Measurements from ENCODE around the gene ASIC3. TPM values are rescaled to one million over a fixed set of nuclear protein-coding genes. Genes with fewer than 3 reads are reported as not detected.
A peak's percentile ranks its signal among the peaks of the same experiment; 100 is the strongest.

Gene ASIC3
- total and polyA plus RNA-seq, 9 donors: 1.0 to 9.4 (median 3.8) TPM

GRCh38 chr7:151061213-151062110 is 13.1 kb downstream of the ASIC3 start:
- peaks cover 25% of the 10 kb centered on the region for H3K4me1 ChIP-seq (ENCODE audit: insufficient read depth)
- H3K4me3 ChIP-seq: peak overlapping the region; percentile 81
- no peaks in the 10 kb centered on the region for H3K9me3 ChIP-seq
- H3K27ac ChIP-seq: peak overlapping the region; percentile 27 to 55
- no peak for TF ChIP-seq EP300 (IDR thresholded peaks at IDR 0.05)
- TF ChIP-seq CTCF (IDR thresholded peaks at IDR 0.05): no peak
- no peak for TF ChIP-seq POLR2A (IDR thresholded peaks at IDR 0.05)
- DNase-seq: peak in 3 of 5 donors; percentile 50 to 67 (median 66)
- intact Hi-C loops (cut with DNase I): loop anchor here in 1 of 4 donors (2.0 kb wide), 1 partner anchor 21 kb away; the partner anchor contains the start of gene TMUB1
- no peaks in the 10 kb centered on the region for H3K36me3 ChIP-seq
- H3K27me3 ChIP-seq: no peaks in the 10 kb centered on the region
- 34 to 43% (median 35%) methylated on average over 33 of the region's 33 CpGs for WGBS, 3 donors

- DNase-seq: no peak
- Histone ChIP-seq H3K27ac (peak overlapping the region in 1 of 2 donors; percentile 27), H3K9me3 (no peaks in the 10 kb centered on the region), H3K27me3 (no peaks in the 10 kb centered on the region), H3K4me3 (no peak overlapping the region), H3K36me3 (no peaks in the 10 kb centered on the region), H3K4me1 (ENCODE audit: insufficient read depth) (peaks cover 24% of the 10 kb centered on the region)
- 49 to 71% (median 54%) methylated on average over 11 of the region's 11 CpGs for WGBS, 3 donors
- no peak for TF ChIP-seq CTCF (IDR thresholded peaks at IDR 0.05)
- TF ChIP-seq POLR2A (IDR thresholded peaks at IDR 0.05): no peak
- TF ChIP-seq EP300 (IDR thresholded peaks at IDR 0.05): no peak
- intact Hi-C loops (cut with DNase I): no loop called here
Measured at GRCh38 chr7:151062111-151062398, 13.7 kb downstream of the ASIC3 start.

GRCh38 chr7:151062399-151063211 is 14.3 kb downstream of the ASIC3 start:
- H3K9me3 ChIP-seq: no peaks in the 10 kb centered on the region
- TF ChIP-seq EP300 (IDR thresholded peaks at IDR 0.05) (no peak), POLR2A (IDR thresholded peaks at IDR 0.05) (no peak), CTCF (IDR thresholded peaks at IDR 0.05) (no peak)
- H3K36me3 ChIP-seq: no peaks in the 10 kb centered on the region
- 23 to 33% (median 24%) methylated on average over 36 to 43 of the region's 43 CpGs for WGBS, 3 donors
- peak; percentile 66 to 77 (median 71) for DNase-seq
- H3K4me3 ChIP-seq: peak overlapping the region; percentile 28
- no peaks in the 10 kb centered on the region for H3K27me3 ChIP-seq
- intact Hi-C loops (cut with DNase I): no loop called here
- H3K4me1 ChIP-seq (ENCODE audit: insufficient read depth): peaks cover 22% of the 10 kb centered on the region
- H3K27ac ChIP-seq: peak overlapping the region in 1 of 2 donors; percentile 57

- DNase-seq: peak in 3 of 5 donors; percentile 66 to 78 (median 73)
- intact Hi-C loops (cut with DNase I): no loop called here
- Histone ChIP-seq H3K9me3 (no peaks in the 10 kb centered on the region), H3K27ac (peak overlapping the region in 1 of 2 donors; percentile 57), H3K4me3 (peak overlapping the region; percentile 28), H3K27me3 (no peaks in the 10 kb centered on the region), H3K4me1 (ENCODE audit: insufficient read depth) (peaks cover 22% of the 10 kb centered on the region), H3K36me3 (no peaks in the 10 kb centered on the region)
- no peak for TF ChIP-seq CTCF (IDR thresholded peaks at IDR 0.05)
- no peak for TF ChIP-seq POLR2A (IDR thresholded peaks at IDR 0.05)
- TF ChIP-seq EP300 (IDR thresholded peaks at IDR 0.05): no peak
- WGBS, 3 donors: 8 to 13% (median 11%) methylated on average over 11 of the region's 11 CpGs
Measured at GRCh38 chr7:151063212-151063561, 14.9 kb downstream of the ASIC3 start.
